ENCODE results near the gene C2. TPM values are rescaled to one million over a fixed set of nuclear protein-coding genes. Genes with fewer than 3 reads are reported as not detected.
"Not testable (repeated sequence)": the region's sequence is repeated elsewhere in the genome, so short reads cannot be mapped to it uniquely, and the experiment has no call there.

The C2 gene
- polyA plus RNA-seq, 10 donors = 3.5 to 9.1 (median 5.7) TPM

DNA sequence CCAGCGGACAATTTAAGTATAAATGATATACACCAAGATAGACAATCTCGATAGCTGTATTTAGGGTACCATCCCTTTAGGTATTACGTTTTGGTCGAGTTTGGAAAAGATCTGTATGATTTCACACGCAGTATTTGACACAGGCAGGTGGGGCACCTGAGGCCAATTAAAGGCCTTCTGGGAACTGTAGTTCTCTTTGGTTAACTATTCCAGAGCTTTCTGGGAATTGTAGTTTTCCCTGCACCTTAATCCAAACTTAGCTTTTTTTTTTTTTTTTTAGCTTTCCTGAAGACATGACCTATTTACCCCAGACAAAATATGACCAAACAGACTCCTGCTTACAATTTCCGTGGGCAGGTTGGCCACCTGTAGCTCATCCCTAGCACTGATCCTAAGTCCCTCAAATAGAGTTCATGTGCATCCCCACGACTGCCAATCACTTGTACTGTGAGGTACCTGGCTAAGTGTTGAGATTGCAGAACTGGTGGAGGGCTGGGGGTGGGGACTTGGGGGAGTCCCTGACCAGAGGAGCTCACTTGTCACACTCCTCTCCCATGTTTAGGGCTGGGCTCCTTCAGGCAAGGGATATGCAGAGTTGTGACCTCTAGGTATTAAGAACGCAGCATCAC lies 29.0 kb upstream of the C2 start:
- DNase-seq = peak; percentile 24 to 70 (median 39)

DNA sequence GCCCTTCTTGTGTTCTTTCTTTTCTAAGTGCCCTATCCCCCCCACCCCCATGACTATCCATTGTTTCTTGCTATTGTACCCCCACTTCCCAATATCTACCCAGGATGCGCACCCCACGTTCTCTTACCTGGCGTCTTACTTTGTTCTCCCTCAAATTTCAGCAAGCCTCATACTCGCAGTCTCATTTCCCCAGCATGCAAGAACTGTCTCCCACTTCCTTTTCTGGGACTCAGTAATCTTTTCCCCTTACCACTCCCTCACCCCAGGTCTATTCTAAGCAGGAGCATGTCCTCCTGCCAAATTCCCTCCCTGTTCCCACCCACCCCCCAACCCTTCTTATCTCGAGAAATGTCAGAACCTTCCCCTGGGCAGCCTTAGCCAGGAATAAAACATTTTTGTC lies 28.3 kb upstream of the C2 start:
- no peak for DNase-seq

DNA sequence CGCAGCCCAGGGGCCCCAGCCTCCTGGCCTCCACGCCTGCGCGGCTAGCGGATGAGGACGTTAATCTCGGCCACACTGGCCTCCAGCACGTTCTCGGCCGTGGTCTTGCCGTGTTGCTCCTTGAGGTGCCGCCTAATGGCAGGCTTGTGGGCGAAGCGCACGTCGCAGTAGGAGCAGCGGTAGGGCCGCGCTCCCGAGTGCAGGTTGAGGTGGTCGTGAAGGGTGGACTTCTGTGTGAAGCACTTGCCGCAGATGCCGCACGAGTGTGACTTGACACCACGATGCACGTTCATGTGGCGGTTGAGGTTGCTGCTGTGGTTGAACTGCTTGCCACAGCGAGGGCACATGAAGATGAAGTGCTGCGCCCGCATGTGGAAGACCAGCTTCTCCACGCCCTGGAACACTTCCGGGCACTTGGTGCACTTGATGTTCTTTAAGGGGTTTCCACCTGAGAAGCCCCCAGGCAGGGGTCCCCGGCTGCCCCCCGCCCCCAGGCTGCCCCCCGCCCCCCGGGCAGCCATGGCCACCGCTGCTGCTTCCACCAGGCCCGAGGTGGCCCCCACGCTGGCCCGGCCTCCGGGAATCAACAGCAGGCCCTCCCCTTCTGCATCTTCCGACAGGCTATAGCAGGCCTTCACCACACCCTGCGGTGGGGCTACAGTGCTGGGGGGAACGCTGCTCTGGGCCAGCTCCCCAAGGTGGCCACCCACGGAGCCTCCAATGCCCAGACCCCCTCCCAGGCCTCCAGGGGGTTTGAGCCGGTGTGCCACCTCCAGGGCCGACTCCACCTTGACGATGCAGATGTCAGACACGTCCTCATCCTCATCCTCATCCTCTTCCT lies 27.4 kb upstream of the C2 start:
- peak in 1 of 3 donors; percentile 16 for DNase-seq

DNA sequence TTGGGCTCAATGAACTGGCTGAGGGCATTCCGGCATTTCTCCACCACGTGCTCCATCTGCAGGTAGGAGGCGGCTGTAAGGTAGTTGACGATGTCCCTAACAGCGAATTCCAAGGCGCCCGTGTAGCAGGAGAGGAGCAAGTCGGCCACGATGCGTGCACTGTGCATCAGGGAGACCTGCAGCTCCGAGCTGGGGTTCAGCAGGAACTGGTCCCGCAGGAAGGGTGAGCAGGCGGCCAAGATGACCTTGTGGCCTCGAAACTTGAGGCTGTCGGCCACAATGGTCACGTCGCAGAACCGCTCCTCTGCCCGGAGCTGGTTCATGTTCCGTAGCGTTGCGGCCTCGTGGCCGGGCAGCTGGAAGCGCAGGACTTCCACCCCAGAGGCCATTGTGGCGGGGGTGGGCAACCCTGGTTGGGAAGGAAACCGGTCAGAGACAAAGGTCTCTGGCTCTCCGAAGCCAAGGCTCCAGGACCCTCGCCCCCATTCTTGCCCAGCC lies 26.6 kb upstream of the C2 start:
- no peak for DNase-seq

DNA sequence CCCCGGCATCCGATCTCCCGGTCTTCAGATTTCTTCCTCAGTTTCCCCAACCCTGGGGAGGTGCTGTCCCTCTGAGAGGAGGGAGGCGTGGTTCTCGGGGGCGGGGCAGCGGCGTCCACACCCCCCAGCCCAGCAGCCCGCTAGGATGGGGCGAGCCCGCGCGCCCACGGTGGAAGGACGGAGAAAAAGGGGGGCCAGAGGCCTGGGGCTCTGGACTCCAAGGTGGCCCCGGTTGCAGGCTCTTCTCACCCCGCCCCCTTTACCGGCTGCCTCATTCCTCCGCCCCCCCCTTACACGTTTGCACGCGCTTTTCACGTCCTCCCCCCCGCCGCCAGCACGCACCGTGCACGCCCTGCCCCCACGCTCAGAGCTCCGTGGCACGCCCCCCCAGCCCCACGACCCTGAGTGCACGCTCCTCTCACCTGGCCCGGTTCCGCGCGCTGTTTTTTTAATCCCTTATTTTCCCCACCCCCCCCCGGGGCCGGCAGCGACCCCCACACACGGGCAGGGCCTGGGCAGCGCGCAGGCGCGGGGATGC lies 26.0 kb upstream of the C2 start:
- peak; percentile 29 to 82 (median 54) for DNase-seq

DNA sequence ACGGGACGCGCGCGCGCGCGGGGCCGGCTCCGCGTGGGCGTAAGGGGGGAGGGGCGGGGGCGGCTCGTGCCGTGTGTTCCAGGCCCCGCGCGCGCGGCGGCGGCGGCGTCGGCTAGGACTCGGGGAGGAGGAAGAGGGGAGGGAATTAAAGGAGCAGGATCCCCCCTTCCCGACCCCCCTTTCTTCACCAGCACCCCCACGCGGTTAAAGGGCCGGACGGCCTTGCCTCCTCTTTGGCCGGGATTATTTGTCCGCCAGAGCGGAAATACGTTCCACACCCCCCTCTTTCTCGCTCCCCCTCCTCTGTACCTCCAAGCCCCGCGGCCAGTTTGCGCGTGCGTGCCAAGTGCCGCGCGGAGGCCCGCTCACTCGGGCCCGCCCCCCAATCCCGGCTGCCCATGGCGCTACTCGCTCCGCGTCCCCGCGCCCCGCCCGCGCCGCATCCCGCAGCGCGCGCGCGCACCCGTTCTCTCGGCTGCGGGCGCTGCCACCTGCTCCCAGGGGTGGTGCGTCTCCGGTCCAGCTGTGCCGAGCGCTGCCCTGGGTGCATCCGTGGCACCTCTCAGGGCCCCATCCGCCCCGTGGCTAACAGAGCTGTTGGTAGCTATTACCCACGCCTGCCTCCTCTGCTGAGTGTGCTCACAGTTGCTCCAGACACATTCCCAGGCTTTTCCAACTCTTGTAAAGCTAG lies 25.4 kb upstream of the C2 start, which contains the start of gene ZBTB12:
Gene ZBTB12 (minus strand): TSS at position 134 of the 691 bp plus-strand sequence. CDS start 781 bp downstream, outside the sequence.
- peak; percentile 96 to 99 (median 98) for DNase-seq

DNA sequence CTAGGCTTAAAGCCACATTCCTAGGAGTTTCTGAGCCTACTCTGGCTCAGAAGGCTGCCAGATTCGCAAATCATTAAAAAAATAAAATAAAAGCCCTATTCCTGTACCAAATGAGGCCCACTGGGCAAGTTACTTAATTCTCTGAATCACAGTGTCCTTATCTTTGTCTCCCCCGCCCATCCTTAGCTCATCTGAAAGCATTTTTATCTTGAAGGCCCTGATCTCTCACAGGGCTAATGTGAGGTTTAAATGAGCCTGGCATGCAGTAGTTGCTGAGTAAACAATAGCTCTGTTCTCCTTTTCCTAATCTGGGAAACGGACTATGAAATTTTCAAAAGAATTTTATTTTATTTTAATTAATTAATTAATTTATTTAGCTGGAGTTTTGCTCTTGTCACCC lies 23.6 kb upstream of the C2 start:
- DNase-seq = no peak

DNA sequence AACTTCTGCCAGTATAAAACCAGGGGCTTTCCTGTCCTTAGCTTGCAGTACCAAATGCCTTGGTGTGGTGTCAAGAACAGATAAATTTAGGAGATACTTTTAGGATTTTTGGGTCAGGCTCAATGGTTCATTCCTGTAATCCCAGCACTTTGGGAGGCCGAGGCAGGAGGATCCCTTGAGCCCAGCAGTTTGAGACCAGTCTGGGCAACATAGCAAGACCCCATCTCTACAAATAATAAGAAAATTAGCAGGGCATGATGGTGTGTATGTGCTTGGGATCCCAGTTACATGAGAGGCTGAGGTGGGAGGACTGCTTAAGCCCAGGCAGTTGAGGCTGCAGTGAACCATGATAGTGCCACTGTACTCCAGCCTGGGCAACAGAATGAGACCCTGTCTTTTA lies 22.5 kb upstream of the C2 start:
- DNase-seq = no peak

DNA sequence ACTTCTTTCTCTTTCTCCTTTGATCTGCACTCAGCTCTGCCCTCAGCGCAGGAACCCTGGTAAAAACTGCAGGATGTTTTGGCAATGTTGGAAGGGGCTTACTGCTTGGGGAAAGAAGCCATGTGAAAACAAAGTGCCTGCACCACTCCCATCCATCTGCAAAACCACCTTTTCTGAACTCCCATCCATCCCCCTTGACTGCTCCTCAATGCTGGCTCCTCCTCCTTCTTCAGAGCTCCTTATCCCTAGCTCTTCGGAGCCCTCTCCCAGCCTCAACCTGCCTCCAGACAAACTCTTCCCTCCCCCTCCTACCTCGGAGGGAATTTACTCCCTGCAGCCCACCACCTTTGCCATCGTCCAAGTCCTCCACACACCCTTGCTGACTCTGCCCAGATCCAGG lies 21.4 kb upstream of the C2 start:
- no peak for DNase-seq

DNA sequence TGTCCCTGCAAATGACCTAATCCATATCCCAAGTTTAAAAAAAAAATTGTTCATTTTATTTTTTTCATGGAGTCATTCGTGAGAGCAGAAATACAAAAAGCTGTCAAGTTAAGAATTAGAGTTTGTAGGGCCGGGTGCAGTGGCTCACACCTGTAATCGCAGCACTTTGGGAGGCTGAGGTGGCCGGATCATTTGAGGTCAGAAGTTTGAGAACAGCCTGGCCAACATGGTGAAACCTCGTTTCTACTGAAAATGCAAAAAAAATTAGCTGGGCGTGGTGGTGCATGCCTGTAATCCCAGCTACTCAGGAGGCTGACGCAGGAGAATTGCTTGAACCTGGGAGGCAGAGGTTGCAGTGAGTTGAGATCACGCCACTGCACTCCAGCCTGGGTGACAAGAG lies 20.8 kb upstream of the C2 start:
- DNase-seq = not testable (repeated sequence)

DNA sequence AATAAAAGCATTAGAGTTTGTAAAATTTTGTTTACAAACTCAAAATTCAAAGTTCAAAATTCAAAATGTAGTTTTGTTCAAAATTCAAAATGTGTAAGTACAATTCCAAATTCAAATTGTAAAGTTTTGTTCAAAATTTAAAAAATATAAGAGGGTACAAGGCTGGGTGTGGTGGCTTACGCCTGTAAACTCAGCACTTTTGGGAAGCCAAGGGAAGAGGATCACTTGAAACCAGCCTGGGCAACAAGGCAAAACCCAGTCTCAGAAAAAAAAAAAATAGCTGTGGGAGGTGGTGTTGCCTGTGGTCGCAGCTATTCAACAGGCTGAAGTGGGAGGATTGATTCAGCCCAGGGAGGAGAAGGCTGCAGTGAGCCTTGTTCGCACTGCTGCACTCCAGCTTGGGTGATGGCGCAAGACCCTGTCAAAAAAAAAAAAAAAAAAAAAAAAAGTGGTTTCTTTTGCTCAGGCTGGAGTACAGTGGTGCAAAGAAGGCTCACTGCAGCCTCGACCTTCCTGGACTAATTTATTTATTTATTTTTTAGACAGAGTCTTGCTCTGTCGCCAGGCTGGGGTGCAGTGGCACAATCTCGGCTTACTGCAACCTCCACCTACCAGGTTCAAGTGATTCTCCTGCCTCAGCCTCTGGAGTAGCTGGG lies 20.2 kb upstream of the C2 start:
- DNase-seq = peak in 1 of 3 donors; percentile 33

DNA sequence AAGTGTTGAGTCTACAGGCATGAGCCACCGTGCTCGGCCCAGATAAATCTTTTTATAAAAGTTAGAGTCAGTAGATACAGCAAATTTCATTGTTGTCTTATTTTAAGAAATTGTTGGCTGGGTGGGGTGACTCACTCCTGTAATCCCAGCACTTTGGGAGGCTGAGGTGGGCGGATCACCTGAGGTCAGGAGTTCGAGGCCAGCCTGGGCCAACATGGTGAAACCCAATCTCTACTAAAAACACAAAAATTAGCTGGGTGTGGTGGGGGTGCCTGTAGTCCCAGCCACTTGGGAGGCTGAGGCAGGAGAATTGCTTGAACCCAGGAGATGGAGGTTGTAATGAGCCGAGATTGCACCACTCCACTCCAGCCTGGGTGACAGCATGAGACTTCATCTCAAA lies 19.3 kb upstream of the C2 start:
- DNase-seq = not testable (repeated sequence)

DNA sequence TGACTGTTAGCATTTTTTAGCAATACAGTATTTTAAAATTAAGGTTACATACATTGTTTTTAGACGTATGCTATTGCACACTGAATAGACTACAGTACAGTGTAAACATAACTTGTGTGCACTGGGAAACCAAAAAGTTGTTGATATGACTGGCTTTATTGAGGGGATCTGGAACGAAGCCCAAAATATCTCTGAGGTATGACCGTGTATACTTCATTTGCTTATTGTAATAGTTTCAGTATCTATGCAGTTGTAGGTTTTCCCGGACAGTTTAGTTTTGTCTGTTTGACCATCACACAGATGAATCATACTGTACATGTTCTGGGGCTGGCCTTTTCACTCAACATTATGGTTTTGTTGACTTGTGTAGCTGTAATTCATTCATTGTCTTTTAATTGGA lies 18.7 kb upstream of the C2 start:
- no peak for DNase-seq

DNA sequence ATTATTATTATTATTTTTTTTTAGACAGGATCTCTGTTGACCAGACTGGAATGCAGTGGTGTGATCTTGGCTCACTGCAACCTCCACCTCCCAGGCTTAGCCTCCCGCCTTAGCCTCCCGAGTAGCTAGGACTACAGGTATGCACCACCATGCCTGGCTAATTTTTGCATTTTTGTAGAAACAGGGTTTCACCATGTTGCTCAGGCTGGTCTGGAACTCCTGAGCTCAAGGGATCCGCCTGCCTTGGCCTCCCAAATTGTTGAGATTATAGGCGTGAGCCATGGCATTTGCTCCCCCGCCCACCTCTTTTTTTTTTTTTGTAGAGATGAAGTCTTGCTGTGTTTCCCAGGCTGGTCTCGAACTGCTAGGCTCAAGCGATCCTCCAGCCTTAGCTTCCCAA lies 18.2 kb upstream of the C2 start:
- not testable (repeated sequence) for DNase-seq

DNA sequence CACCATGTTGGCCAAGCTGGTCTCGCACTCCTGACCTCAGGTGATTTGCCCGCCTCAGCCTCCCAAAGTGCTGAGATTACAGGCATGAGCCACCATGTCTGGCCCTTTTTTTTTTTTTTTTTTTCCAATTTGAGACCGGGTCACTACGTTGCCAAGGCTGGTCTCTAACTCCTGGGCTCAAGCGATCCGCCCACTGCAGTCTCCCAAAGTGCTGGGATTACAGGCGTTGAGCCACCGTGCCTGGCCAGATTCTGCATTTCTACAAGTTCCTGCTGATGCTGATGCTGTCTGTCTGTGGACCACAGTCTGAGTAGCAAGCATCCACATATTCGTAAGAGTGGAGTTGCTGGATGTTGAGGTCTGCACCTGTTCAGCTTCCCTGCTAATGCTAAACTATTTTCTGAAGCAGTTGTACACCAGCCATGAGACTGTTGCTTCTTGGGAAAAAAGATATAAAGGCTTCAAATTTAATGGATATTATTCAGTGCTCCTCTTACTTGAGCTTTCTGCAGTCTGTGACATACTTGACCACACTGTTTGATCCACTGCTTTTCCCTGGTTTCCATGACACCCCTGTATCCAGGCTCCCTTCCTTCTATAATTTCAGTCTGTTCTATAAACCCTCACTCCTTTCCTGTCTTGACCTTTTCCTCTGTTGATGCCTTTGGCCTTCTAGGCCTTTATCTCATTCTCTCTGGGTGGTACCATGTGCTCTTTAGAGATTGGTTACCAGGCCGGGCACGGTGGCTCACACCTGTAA lies 15.5 kb upstream of the C2 start:
- DNase-seq = no peak

DNA sequence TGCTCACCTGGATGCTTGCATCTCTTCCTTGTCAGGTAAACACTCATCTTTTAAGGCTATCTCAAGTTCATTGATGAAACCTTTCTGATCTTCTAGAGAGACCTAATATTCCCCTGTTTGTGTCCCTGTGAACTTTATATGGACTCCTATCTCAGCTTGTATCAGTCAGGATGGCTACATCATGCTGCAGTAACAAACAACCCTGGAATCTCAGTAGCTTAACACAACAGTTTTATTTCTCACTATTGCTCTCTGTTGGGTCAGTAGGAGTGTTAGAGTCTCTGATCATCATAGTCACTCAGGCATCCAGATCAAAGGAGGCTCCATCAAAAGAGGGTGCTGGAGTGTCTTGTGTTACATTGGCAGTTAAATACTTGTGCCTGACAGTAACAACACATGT lies 12.2 kb upstream of the C2 start:
- no peak for DNase-seq

DNA sequence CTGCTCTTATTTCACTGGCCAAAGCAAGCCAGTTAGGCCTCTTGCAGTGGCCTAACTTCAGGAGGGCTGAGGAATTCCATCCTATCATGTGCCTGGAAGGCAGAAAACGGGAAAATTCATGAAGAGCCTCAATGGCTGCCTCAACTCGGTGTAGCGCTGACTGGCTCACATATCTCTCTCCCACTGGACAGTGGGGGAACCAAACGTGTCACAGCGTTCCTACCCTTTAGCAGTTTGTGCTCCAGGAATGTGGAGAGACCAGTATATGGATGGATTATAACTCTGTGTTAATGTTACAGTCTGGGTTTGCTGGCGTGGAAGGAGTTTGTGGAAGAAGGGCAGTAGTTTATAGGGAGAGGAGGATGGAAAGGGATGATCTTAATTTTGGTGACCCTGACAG lies 11.8 kb upstream of the C2 start:
- no peak for DNase-seq

DNA sequence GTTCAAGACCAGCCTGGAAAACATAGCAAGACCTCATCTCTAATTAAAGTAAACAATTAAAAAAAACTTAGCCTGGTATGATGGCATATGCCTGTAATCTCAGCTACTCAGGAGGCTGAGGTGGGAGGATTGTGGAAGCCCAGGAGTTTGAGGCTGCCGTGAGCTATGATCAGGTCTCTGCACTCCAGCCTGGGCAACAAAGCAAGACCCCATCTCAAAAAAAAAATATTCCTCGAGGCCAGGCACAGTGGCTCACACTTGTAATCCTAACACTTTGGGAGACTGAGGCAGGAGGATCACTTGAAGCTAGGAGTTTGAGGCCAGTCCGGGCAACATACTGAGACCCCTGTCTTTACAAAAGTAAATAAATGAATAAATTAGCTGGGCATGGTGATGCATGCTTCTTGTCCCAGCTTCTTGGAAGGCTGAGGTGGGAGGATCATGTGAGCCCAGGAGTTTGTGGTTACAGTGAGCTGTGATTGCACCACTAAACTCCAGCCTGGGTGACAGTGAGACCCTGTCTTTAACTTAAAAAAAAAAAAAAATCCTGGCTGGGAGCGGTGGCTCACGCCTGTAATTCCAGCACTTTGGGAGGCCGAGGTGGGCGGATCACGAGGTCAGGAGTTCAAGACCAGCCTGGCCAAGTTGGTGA lies 9.3 kb upstream of the C2 start:
- no peak for DNase-seq

DNA sequence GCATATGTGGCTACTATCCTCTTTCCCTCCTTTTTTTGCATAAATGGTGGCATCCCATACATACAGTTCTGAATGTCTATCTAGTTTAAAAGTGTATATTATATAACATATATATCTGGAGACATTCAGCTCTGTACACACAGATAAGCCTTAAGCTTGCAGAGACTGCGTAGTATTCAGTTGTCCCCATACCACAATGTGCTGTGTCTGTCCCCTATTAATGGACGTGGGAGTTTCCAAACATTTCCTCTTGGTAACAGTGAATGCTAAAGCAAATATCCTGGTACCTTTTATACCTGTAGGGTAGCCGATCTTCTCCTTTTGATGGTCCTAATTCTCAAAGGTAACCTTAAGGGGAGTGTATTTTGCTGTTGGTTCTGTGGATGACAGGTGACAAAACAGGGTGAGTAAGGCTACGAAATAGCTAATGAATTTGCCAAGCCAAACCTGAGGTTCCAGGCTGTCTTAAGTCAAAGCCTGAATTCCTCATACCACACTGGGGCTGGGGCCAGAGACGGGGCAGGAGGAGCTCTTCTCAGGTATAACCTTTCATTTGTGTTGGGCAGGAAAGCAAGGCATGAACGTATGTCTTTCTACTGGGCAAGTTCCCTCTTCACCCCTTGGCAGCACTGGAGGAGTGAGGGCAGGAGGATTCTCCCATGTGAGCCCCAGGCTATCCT lies 7.8 kb upstream of the C2 start:
- no peak for DNase-seq

DNA sequence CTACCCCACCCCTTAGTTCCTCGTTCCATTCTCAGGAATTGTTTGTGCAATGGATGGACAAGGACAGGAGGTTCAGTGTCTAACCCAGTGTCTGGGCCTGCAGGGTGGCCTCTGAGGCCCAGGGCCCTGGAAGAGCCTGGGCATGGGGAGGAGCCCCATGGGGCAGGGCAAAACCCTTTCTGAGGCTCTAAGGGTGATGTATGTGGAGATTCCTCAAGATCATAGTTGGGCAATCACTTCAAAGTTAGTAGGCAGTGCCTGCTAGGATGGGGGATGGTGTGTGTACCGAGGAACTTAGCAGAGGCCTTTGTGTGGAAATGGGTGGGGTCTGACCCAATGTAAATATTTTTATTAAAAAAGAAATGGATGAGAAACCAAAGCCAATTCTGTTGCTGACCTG lies 6.7 kb upstream of the C2 start:
- no peak for DNase-seq
